ENCODE results near the gene BCL2L13. TPM values are rescaled to one million over a fixed set of nuclear protein-coding genes. Genes with fewer than 3 reads are reported as not detected.

Gene BCL2L13
- total RNA-seq, 1 donor from 2014 or later, result 98.4 TPM

Small RNAs within 50 kb of the gene (microRNA-seq; reads per million reads assigned to microRNA genes)
- not detected for gene MIR3198-1

Other genes with a start within 250 kb of the BCL2L13 start
- gene SLC25A18, start 75.3 kb upstream of the BCL2L13 start, total RNA-seq, result 2.5 TPM
- 199 TPM for gene ATP6V1E1, start 10.0 kb upstream of the BCL2L13 start, total RNA-seq
- 20.0 TPM for gene BID, start 135.7 kb downstream of the BCL2L13 start, total RNA-seq

Data from Right ventricle myocardium superior (tissue), 1 donor.